Right atrium auricular region (tissue), 2 donors: Measurements from ENCODE around the gene CCDC68. TPM values are rescaled to one million over a fixed set of nuclear protein-coding genes. Genes with fewer than 3 reads are reported as not detected.

Experiments used
- DNase-seq: peaks from one replicate; pipeline ENCODE4 v3.0.0-alpha.2; 2019; ENCODE audit warnings: low spot score
- H3K27ac ChIP-seq, 2 donors: fragments of 200-600 bp; sonication (generic); 1 replicate in 1 of 2; 2 replicates in 1 of 2; pipeline ENCODE4 v1.5.1; 2016 to 2019
- H3K27me3 ChIP-seq, 2 donors: fragments of 200-600 bp; sonication (generic); one replicate each; pipeline versions ENCODE4 v1.5.1 to v1.6.0; 2017 to 2019
- H3K36me3 ChIP-seq: fragments of 200-600 bp; sonication (generic); one replicate; pipeline ENCODE4 v1.5.1; 2016
- H3K4me1 ChIP-seq, 2 donors: fragments of 200-600 bp; sonication (generic); one replicate each; pipeline versions ENCODE4 v1.5.1 to v1.6.0; 2017 to 2019
- H3K4me3 ChIP-seq, 2 donors: fragments of 200-600 bp; sonication (generic); 1 replicate in 1 of 2; 2 replicates in 1 of 2; pipeline ENCODE4 v1.5.1; 2017 to 2019; ENCODE audit warnings: mild to moderate bottlenecking in 1 of 2, moderate library complexity in 1 of 2
- H3K9me3 ChIP-seq, 2 donors: fragments of 200-600 bp; sonication (generic); one replicate each; pipeline ENCODE4 v1.5.1; 2019
- CTCF ChIP-seq, 2 donors: fragments of 200-600 bp; sonication (generic); IDR thresholded peaks; one replicate each; pipeline ENCODE4 v1.5.1; 2019; ENCODE audit warnings: antibody characterized with exemption in 2 of 2
- total RNA-seq, 2 donors: library from RNA; depleted of rRNA; stranded (reverse); fragments of >200 nt; gene quantifications; one replicate each; pipeline ENCODE4 v1.1.0, GENCODE V29; 2016

The CCDC68 gene
- total RNA-seq, 2 donors from 2014 or later: 7.3 to 8.0 TPM

GRCh38 chr18:54906331-54907185 lies 52.7 kb downstream of the CCDC68 start:
- Histone ChIP-seq H3K4me1 (no peaks in the 10 kb centered on the region), H3K36me3 (no peaks in the 10 kb centered on the region), H3K27me3 (no peaks in the 10 kb centered on the region), H3K27ac (no peak overlapping the region), H3K9me3 (no peaks in the 10 kb centered on the region), H3K4me3 (no peak overlapping the region)
- no peak for TF ChIP-seq CTCF (IDR thresholded peaks at IDR 0.05)
- DNase-seq: no peak

GRCh38 chr18:54905629-54906028 lies 53.6 kb downstream of the CCDC68 start:
- Histone ChIP-seq H3K36me3 (no peaks in the 10 kb centered on the region), H3K4me1 (no peaks in the 10 kb centered on the region), H3K27me3 (no peaks in the 10 kb centered on the region), H3K4me3 (no peak overlapping the region), H3K27ac (no peak overlapping the region), H3K9me3 (no peaks in the 10 kb centered on the region)
- DNase-seq: no peak
- TF ChIP-seq CTCF (IDR thresholded peaks at IDR 0.05): no peak

GRCh38 chr18:54904581-54904980 lies 54.7 kb downstream of the CCDC68 start:
- H3K4me3 ChIP-seq: no peak overlapping the region
- no peaks in the 10 kb centered on the region for H3K27me3 ChIP-seq
- no peaks in the 10 kb centered on the region for H3K36me3 ChIP-seq
- no peak for TF ChIP-seq CTCF (IDR thresholded peaks at IDR 0.05)
- H3K9me3 ChIP-seq: no peaks in the 10 kb centered on the region
- no peak for DNase-seq
- no peak overlapping the region for H3K27ac ChIP-seq
- no peaks in the 10 kb centered on the region for H3K4me1 ChIP-seq

- Histone ChIP-seq H3K9me3 (no peaks in the 10 kb centered on the region), H3K4me1 (no peaks in the 10 kb centered on the region), H3K4me3 (no peak overlapping the region), H3K36me3 (no peaks in the 10 kb centered on the region), H3K27ac (no peak overlapping the region), H3K27me3 (no peaks in the 10 kb centered on the region)
- TF ChIP-seq CTCF (IDR thresholded peaks at IDR 0.05): no peak
- no peak for DNase-seq
Measured at GRCh38 chr18:54900290-54900689, 59.0 kb downstream of the CCDC68 start.

GRCh38 chr18:54899500-54899899 lies 59.8 kb downstream of the CCDC68 start:
- Histone ChIP-seq H3K36me3 (no peaks in the 10 kb centered on the region), H3K27ac (no peak overlapping the region), H3K4me1 (no peaks in the 10 kb centered on the region), H3K4me3 (no peak overlapping the region), H3K27me3 (no peaks in the 10 kb centered on the region), H3K9me3 (no peaks in the 10 kb centered on the region)
- DNase-seq: no peak
- no peak for TF ChIP-seq CTCF (IDR thresholded peaks at IDR 0.05)

GRCh38 chr18:54888933-54889332 lies 70.3 kb downstream of the CCDC68 start:
- TF ChIP-seq CTCF (IDR thresholded peaks at IDR 0.05): no peak
- no peak overlapping the region for H3K27ac ChIP-seq

More at GRCh38 chr18:54888933-54889332, 70.3 kb downstream of the CCDC68 start:
- Histone ChIP-seq H3K4me1 (no peaks in the 10 kb centered on the region), H3K36me3 (no peaks in the 10 kb centered on the region), H3K4me3 (no peak overlapping the region), H3K9me3 (no peaks in the 10 kb centered on the region), H3K27me3 (no peaks in the 10 kb centered on the region)
- DNase-seq: no peak
